UCSD-AML1 (cell line): ENCODE measurements around the gene ABCC4.

Experiments
- DNase-seq: peaks from one replicate; lab custom pipeline; 2025; ENCODE audit not compliant: unreplicated experiment; lab: John Stamatoyannopoulos, UW

ABCC4 gene

GRCh38 chr13:95059306-95059705 lies 241.9 kb downstream of the ABCC4 start:
- no peak for DNase-seq

GRCh38 chr13:95058680-95059079 lies 242.6 kb downstream of the ABCC4 start:
- no peak for DNase-seq

- no peak for DNase-seq
These were observed 245.0 kb downstream of the ABCC4 start for GRCh38 chr13:95056266-95056665.

- DNase-seq: no peak
These were observed 250.2 kb downstream of the ABCC4 start for GRCh38 chr13:95050800-95051615.

- no peak for DNase-seq
These were observed 251.5 kb downstream of the ABCC4 start for GRCh38 chr13:95049772-95050171.

- no peak for DNase-seq
These were observed 256.6 kb downstream of the ABCC4 start for GRCh38 chr13:95044452-95045205.

- no peak for DNase-seq
These were observed 261.8 kb downstream of the ABCC4 start for GRCh38 chr13:95039415-95039814.

GRCh38 chr13:95038949-95039348 lies 262.3 kb downstream of the ABCC4 start:
- no peak for DNase-seq

GRCh38 chr13:95035311-95036109 lies 265.7 kb downstream of the ABCC4 start:
- DNase-seq: no peak

- DNase-seq: no peak
These were observed 267.4 kb downstream of the ABCC4 start for GRCh38 chr13:95033890-95034289.

GRCh38 chr13:95032121-95032520 lies 269.1 kb downstream of the ABCC4 start:
- DNase-seq: no peak

GRCh38 chr13:95030821-95031343 lies 270.4 kb downstream of the ABCC4 start:
- no peak for DNase-seq

GRCh38 chr13:95027638-95028037 lies 273.6 kb downstream of the ABCC4 start:
- DNase-seq: no peak

- DNase-seq: no peak
These were observed 276.1 kb downstream of the ABCC4 start for GRCh38 chr13:95025116-95025515.

GRCh38 chr13:95023405-95023804 lies 277.8 kb downstream of the ABCC4 start:
- no peak for DNase-seq

- no peak for DNase-seq
These were observed 280.8 kb downstream of the ABCC4 start for GRCh38 chr13:95020298-95020987.

- no peak for DNase-seq
These were observed 281.4 kb downstream of the ABCC4 start for GRCh38 chr13:95019886-95020285.

GRCh38 chr13:95007322-95007721 lies 293.9 kb downstream of the ABCC4 start:
- DNase-seq: no peak

GRCh38 chr13:95005300-95005699 lies 296.0 kb downstream of the ABCC4 start:
- DNase-seq: no peak

- DNase-seq: no peak
These were observed 298.0 kb downstream of the ABCC4 start for GRCh38 chr13:95003019-95003813.
